Gastroesophageal sphincter (tissue), 4 donors: ENCODE data around the gene SSH2. TPM values are rescaled to one million over a fixed set of nuclear protein-coding genes. Genes with fewer than 3 reads are reported as not detected.

Experiments used
- ATAC-seq: fragments of 150-250 bp; one replicate; pipeline ENCODE4 v1.9.1; 2016; ENCODE audit warnings: mild to moderate bottlenecking, moderate library complexity
- H3K27ac ChIP-seq, 4 donors: fragments of 200-600 bp; sonication (generic) in 3 of 4; 1 replicate in 3 of 4; 2 replicates in 1 of 4; pipeline ENCODE4 v1.5.1; 2016 to 2019
- H3K27me3 ChIP-seq: fragments of 200-600 bp; sonication (generic); one replicate; pipeline ENCODE4 v1.5.1; 2019
- H3K36me3 ChIP-seq, 2 donors: fragments of 200-600 bp; sonication (generic); one replicate each; pipeline ENCODE4 v1.5.1; 2019; ENCODE audit warnings: control low read depth in 1 of 2
- H3K4me1 ChIP-seq, 3 donors: fragments of 200-600 bp; sonication (generic); 1 replicate in 2 of 3; 2 replicates in 1 of 3; pipeline ENCODE4 v1.5.1; 2016 to 2019; ENCODE audit warnings: control low read depth in 2 of 3
- H3K4me3 ChIP-seq, 2 donors: fragments of 200-600 bp; sonication (generic); one replicate each; pipeline ENCODE4 v1.5.1; 2019; ENCODE audit warnings: mild to moderate bottlenecking in 1 of 2, moderate library complexity in 1 of 2
- H3K9me3 ChIP-seq, 3 donors: fragments of 200-600 bp; sonication (generic); one replicate each; pipeline ENCODE4 v1.5.1; 2017 to 2019; ENCODE audit warnings: control low read depth in 2 of 3
- CTCF ChIP-seq, 4 experiments: fragments of 200-600 bp in 2 of 4; fragments of 450-650 bp in 2 of 4; sonication (generic) in 1 of 4; IDR thresholded peaks; one replicate each; pipeline ENCODE4 v1.5.1; 2017 to 2019; ENCODE audit warnings: antibody characterized with exemption in 4 of 4, mild to moderate bottlenecking in 2 of 4, moderate library complexity in 2 of 4
- EP300 ChIP-seq: sonication (generic); formaldehyde crosslinking; IDR thresholded peaks from one replicate; pipeline ENCODE4 v1.6.1; 2017; ENCODE audit warnings: antibody characterized with exemption, mild to moderate bottlenecking
- POLR2A ChIP-seq, 2 donors: fragments of 450-650 bp; IDR thresholded peaks; one replicate each; pipeline ENCODE4 v1.6.1; 2017; ENCODE audit warnings: antibody characterized with exemption in 2 of 2, mild to moderate bottlenecking in 2 of 2, moderate library complexity in 1 of 2
- POLR2AphosphoS5 ChIP-seq: sonication (generic); formaldehyde crosslinking; IDR thresholded peaks from one replicate; pipeline ENCODE4 v1.6.1; 2017; ENCODE audit warnings: antibody characterized with exemption
- WGBS, 2 donors: methylation state at CpG; one replicate each; pipeline ENCODE4 v1.1.5; 2018; ENCODE audit warnings: low coverage in 1 of 2; 5-methylcytosine and 5-hydroxymethylcytosine counted together
- total RNA-seq, 4 donors: library from RNA; depleted of rRNA; stranded (reverse); fragments of >200 nt; gene quantifications; one replicate each; pipeline ENCODE4 v1.1.0, GENCODE V29; 2016

SSH2 gene
- total RNA-seq, 4 donors from 2014 or later: 16.0 to 39.7 (median 24.9) TPM

GRCh38 chr17:29650396-29650795 is 279.6 kb downstream of the SSH2 start:
- no peak for ATAC-seq
- no peaks in the 10 kb centered on the region for H3K9me3 ChIP-seq
- H3K27ac ChIP-seq: no peak overlapping the region
- H3K36me3 ChIP-seq: peaks cover 0 to 57% of the 10 kb centered on the region in 2 donors
- H3K27me3 ChIP-seq: no peaks in the 10 kb centered on the region
- WGBS, 2 donors: 63 to 80% methylated on average over 1 to 4 of the region's 4 CpGs
- TF ChIP-seq POLR2AphosphoS5 (no peak), CTCF (IDR thresholded peaks at IDR 0.05) (no peak), POLR2A (IDR thresholded peaks at IDR 0.05) (no peak), EP300 (no peak)
- H3K4me3 ChIP-seq: no peak overlapping the region
- H3K4me1 ChIP-seq: peaks cover 9 to 29% (median 11%) of the 10 kb centered on the region in 3 donors

- Histone ChIP-seq H3K36me3 (peaks cover 0 to 53% of the 10 kb centered on the region in 2 donors), H3K27ac (peak overlapping the region in 1 of 4 donors; percentile 29), H3K27me3 (no peaks in the 10 kb centered on the region), H3K4me1 (peaks cover 14 to 35% (median 15%) of the 10 kb centered on the region in 3 donors), H3K4me3 (no peak overlapping the region), H3K9me3 (no peaks in the 10 kb centered on the region)
- WGBS, 2 donors: 96 to 98% methylated on average over 5 of the region's 5 CpGs
- ATAC-seq: no peak
- TF ChIP-seq POLR2A (IDR thresholded peaks at IDR 0.05): no peak
- no peak for TF ChIP-seq POLR2AphosphoS5
- no peak for TF ChIP-seq EP300
- no peak for TF ChIP-seq CTCF (IDR thresholded peaks at IDR 0.05)
These were observed 280.7 kb downstream of the SSH2 start for GRCh38 chr17:29649359-29649758.

- H3K4me1 ChIP-seq: peaks cover 15 to 40% (median 19%) of the 10 kb centered on the region in 3 donors
- ATAC-seq: no peak
- H3K27ac ChIP-seq: peak overlapping the region in 3 of 4 donors; percentile 8 to 83 (median 29)
- no peak for TF ChIP-seq EP300
- no peak for TF ChIP-seq POLR2A (IDR thresholded peaks at IDR 0.05)
- TF ChIP-seq CTCF (IDR thresholded peaks at IDR 0.05): no peak
- no peak for TF ChIP-seq POLR2AphosphoS5
- H3K4me3 ChIP-seq: no peak overlapping the region
- H3K27me3 ChIP-seq: no peaks in the 10 kb centered on the region
- H3K36me3 ChIP-seq: peaks cover 0 to 52% of the 10 kb centered on the region in 2 donors
- WGBS, 2 donors: 76% methylated on average over 5 of the region's 5 CpGs; no CpG with 5 or more reads in 1 of the 2 donors
- H3K9me3 ChIP-seq: no peaks in the 10 kb centered on the region
These were observed 282.0 kb downstream of the SSH2 start for GRCh38 chr17:29648005-29648404.

- Histone ChIP-seq H3K36me3 (peaks cover 0 to 36% of the 10 kb centered on the region in 2 donors), H3K27me3 (no peaks in the 10 kb centered on the region), H3K27ac (peak overlapping the region; percentile 69 to 94 (median 84)), H3K4me1 (peaks cover 19 to 64% (median 30%) of the 10 kb centered on the region in 3 donors), H3K9me3 (no peaks in the 10 kb centered on the region), H3K4me3 (no peak overlapping the region)
- peak; percentile 68 for TF ChIP-seq POLR2AphosphoS5
- no peak for TF ChIP-seq EP300
- peak; percentile 93 for ATAC-seq
- 5 to 18% methylated on average over 5 of the region's 5 CpGs for WGBS, 2 donors
These were observed 284.4 kb downstream of the SSH2 start for GRCh38 chr17:29645515-29646051.

GRCh38 chr17:29643817-29644160 is 286.2 kb downstream of the SSH2 start:
- ATAC-seq: no peak
- Histone ChIP-seq H3K4me1 (peaks cover 27 to 82% (median 44%) of the 10 kb centered on the region in 3 donors), H3K27ac (peak overlapping the region; percentile 69 to 94 (median 84)), H3K27me3 (no peaks in the 10 kb centered on the region), H3K4me3 (no peak overlapping the region), H3K36me3 (peaks cover 0 to 18% of the 10 kb centered on the region in 2 donors), H3K9me3 (no peaks in the 10 kb centered on the region)
- TF ChIP-seq EP300 (no peak), CTCF (IDR thresholded peaks at IDR 0.05) (no peak), POLR2AphosphoS5 (no peak)
- 67 to 83% methylated on average over 1 of the region's 1 CpG for WGBS, 2 donors
